GM19239 (cell line): ENCODE measurements around the gene CCDC116.
"Not testable (repeated sequence)": the region's sequence is repeated elsewhere in the genome, so short reads cannot be mapped to it uniquely, and the experiment has no call there.

Experiments used
- DNase-seq: peaks from one replicate; pipeline ENCODE4 v3.0.0; 2011; ENCODE audit warnings: low spot score; ENCODE audit not compliant: insufficient read length
- FAIRE-seq: peaks from 2 replicates; lab custom pipeline; 2011; peaks lifted over from hg19 to GRCh38; lab: Jason Lieb, UNC

CCDC116 gene

DNA sequence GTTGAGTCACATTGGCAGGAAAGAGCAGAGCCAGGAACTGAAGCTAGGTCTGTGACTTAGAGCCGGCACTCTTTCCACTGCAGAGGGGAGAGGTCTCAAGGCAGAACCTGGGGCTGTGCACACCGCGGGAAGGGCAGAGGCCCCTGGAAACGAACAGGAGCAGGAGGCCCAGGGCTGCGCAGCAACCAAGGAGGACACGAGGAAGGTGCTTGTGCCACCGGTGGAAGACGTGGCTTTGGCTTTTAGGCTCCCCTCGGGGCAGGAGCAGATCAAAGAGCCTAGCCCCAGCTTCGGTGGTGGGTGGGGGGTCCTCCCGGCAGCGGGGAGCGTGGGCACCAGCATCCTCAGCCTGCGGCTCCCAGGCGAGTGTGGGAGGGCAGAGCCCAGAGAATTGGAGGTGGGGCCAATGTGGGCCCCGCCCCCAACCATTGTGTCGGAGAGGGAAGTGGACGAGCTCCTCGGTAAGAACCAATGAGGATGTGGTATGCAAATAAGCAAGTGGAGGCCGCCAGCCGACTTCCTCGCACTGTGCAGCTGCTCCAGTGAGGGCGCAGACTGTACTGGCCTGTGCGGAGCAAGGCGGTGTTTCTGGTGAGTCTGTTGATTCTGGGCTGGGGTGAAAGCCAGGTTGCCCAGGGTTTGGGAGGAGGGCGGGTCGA is at the start of gene CCDC116:
TSS of gene CCDC116 (plus strand) at position 524 of the 659 bp plus-strand sequence. CDS start 422 bp downstream, outside the sequence.
- FAIRE-seq, result no peak
- no peak for DNase-seq

- DNase-seq (no peak), FAIRE-seq (no peak)
Observed at GRCh38 chr22:21582801-21583740, 49.5 kb upstream of the CCDC116 start.

GRCh38 chr22:21585389-21585788 is 47.2 kb upstream of the CCDC116 start:
- FAIRE-seq (no peak), DNase-seq (no peak)

GRCh38 chr22:21587803-21588611 is 44.6 kb upstream of the CCDC116 start:
- peak; percentile 70 for DNase-seq
- peak; percentile 93 for FAIRE-seq

GRCh38 chr22:21589396-21589795 is 43.2 kb upstream of the CCDC116 start:
- DNase-seq (no peak), FAIRE-seq (no peak)

DNA sequence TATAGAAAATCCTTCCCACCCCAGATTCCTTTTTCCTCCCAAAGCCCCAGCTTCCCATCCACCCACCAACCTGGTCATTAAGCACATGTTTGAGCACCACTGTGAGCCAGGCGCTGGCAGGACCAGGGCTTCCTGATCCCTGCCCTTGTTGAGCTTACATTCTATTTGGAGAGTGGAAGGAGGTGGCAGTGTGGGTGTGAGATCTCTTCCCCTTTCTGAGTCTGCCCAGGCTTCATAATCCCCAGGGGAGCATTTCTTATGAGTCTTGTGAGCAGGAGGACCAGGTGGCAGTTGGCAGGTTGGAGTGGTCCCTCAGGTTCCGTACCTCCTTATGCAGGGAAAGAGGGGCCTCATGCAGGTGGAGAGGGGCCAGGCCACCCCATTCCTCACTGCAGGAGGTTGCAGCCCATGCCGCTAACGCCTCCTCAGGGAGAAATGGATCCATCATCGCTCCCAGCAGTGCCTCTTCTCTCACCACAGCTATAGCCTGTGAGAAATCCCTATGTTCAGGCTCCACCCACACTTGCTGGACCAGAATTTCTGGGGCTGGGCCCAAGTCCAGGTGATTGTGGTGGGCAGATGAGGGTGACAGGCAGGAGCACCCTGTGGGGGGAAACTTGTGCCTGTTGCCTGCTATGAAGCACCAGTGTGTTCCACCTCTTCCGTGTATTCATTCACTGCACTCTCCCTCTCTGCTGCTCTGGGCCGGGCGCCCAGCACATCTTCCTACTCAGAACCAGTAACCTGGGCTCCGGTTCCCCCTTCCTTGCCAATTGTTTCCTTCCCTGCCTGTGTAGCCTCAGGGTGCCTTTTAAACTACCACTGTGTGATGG is 41.5 kb upstream of the CCDC116 start:
- no peak for DNase-seq
- FAIRE-seq, result no peak

- DNase-seq, result no peak
- FAIRE-seq, result no peak
Observed at GRCh38 chr22:21591695-21592094, 40.9 kb upstream of the CCDC116 start.

DNA sequence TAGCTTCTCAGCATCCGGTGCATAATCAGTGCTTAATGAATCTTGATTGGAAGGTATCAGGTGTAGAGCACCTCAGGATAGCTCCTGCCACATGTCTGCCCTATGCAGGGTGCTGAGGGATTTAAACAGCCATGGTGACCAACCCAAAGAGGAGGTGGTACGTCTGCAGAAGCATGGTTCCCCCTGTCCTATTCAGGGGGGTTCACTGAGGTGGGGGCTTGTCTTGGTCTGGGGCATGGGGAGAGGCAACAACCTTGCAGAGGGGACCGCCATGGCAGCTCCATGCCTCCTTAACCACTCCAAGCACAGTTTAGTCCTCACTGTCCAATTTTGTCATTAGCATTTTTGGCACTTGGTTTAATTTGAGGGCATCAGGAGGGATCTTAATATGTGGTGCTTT is 40.1 kb upstream of the CCDC116 start:
- FAIRE-seq, result no peak

DNA sequence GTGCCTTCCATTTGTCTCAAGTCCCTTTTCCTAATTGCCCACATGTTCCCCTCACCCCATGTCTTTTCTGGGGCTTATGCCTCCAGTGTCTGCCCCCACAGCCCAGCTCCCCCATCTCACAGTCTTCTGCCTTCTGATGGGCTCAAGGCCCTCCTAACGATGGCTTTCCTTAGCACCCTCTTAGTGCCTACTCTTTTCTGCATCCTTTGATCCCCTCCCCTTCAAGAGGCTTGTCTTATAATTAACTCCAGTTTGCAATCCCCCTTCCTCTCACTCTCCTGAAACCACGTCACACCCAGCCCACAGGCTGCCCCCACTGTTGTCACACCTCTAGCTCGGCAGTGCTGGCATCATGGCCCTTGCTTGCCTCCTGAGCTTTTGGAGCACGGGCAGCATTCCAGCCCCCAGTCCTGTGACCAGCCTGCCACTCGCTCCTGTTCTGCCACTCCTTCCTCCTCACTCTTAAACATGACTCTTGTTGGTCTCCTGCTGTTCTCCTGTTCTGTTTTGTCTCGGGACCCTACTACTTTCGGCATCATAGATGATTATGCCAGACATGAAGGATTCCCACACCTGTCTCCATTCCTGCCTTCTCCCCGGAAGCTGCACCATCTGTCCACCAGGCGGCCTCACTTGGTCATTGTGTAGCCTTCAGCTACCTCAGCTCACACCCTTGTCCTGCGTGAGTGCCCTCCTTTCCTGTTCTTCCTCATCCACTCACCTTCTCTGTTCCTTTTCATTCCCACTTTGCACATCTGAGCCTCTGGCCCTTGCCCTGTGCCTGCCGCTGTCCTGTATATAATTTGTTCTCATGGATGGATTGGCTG is 38.9 kb upstream of the CCDC116 start:
- DNase-seq (no peak), FAIRE-seq (no peak)

More for the DNA sequence above, 40.1 kb upstream of the CCDC116 start:
- no peak for DNase-seq

DNA sequence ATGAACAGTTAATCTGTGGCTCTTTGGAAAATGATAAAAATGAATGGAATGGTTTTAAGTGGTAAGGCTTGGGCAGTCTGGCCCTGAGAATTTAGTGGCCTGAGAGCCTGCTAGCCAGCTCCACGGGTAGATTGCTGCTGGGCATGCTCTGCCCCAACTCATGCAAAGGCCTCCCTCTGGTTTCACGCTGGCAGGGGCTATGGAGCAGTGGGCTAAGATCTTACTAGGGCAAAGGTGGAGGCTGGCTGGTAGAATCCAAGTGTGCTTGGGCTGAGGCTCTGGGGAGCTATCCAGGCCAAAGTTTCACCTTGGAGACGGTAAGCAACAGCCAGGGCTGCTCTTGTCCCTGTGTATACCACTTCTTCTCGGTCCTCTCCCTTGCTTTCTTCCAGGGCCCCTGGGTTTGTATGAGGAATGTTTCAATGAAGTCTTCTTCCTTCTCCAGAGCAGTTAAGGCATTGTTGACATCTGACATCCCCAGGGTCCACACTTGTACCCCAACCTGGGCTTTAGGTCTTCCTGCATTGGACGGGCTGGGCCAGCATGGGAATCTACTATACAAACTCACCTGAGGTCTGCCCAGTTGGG is 37.6 kb upstream of the CCDC116 start:
- FAIRE-seq (no peak), DNase-seq (no peak)

GRCh38 chr22:21596356-21597135 is 36.0 kb upstream of the CCDC116 start:
- not testable (repeated sequence) for DNase-seq, FAIRE-seq

- DNase-seq, result no peak
Observed at GRCh38 chr22:21598302-21598701, 34.3 kb upstream of the CCDC116 start.

GRCh38 chr22:21599053-21599893 is 33.3 kb upstream of the CCDC116 start:
- no peak for FAIRE-seq

More at GRCh38 chr22:21598302-21598701, 34.3 kb upstream of the CCDC116 start:
- FAIRE-seq, result no peak

DNA sequence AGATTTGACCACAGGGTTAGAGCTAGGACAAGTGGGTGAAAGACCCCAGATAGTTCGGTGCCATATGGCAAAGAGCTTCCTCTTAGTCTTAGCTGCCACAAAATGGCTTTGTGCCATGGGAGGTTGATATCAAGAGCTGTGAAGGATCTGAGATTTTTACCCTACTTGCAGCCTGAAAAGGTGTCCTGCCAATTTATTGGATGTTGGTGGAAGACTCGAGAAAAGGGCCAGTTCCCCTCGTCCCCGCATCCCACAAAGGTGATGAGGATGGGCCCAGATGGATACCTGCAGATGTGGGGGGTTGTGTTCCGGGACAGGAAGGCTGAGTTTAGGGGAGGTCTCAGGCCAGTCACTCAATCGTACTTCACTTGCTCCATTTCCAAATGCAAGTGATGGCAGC is 30.0 kb upstream of the CCDC116 start:
- DNase-seq (no peak), FAIRE-seq (no peak)

More at GRCh38 chr22:21599053-21599893, 33.3 kb upstream of the CCDC116 start:
- no peak for DNase-seq

DNA sequence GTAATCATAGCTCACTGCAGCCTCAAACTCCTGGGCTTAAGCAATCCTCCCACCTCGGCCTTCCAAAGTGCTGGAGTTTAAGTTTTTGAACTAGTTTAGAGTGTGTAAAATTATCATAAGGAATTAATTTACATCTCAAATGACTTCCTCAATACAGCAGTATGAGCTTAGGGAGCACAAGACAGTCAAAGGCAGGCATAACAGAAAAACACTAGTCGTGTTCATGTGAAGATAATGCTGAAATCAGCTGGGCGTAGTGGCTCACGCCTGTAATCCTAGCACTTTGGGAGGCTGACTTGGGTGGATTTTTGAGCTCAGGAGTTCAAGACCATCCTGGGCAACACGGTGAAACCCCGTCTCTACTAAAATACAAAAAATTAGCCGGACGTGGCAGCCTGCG is 28.6 kb upstream of the CCDC116 start:
- FAIRE-seq (no peak), DNase-seq (no peak)

- FAIRE-seq, result no peak
Observed at GRCh38 chr22:21605887-21606564, 26.5 kb upstream of the CCDC116 start.

More at GRCh38 chr22:21605887-21606564, 26.5 kb upstream of the CCDC116 start:
- DNase-seq, result no peak
